Glomerular endothelial cell (primary cell): Measurements from ENCODE around the gene PCIF1. TPM values are rescaled to one million over a fixed set of nuclear protein-coding genes. Genes with fewer than 3 reads are reported as not detected.
"Not testable (repeated sequence)": the region's sequence is repeated elsewhere in the genome, so short reads cannot be mapped to it uniquely, and the experiment has no call there.

Experiments
- DNase-seq: peaks from one replicate; pipeline ENCODE4 v3.0.0-alpha.2; 2011; ENCODE audit warnings: low read depth, low spot score; ENCODE audit errors: extremely low read depth
- total RNA-seq: library from RNA; depleted of rRNA; stranded (reverse); fragments of >200 nt; gene quantifications from 2 replicates; pipeline ENCODE4 v1.2.3, GENCODE V29; 2015

PCIF1 gene
- total RNA-seq, 1 donor from 2014 or later = 17.4 TPM

GRCh38 chr20:45921337-45922189 is 12.9 kb upstream of the PCIF1 start:
- no peak for DNase-seq

GRCh38 chr20:45924391-45925261 is 9.9 kb upstream of the PCIF1 start:
- DNase-seq = no peak

- no peak for DNase-seq
Measured at GRCh38 chr20:45925821-45926506, 8.5 kb upstream of the PCIF1 start.

GRCh38 chr20:45926731-45927070 is 7.8 kb upstream of the PCIF1 start:
- DNase-seq = no peak

- no peak for DNase-seq
Measured at GRCh38 chr20:45927071-45927878, 7.2 kb upstream of the PCIF1 start.

GRCh38 chr20:45931680-45932079 is 2.8 kb upstream of the PCIF1 start:
- DNase-seq = not testable (repeated sequence)

- DNase-seq = no peak
Measured at GRCh38 chr20:45933266-45934045, 1.0 kb upstream of the PCIF1 start.

- DNase-seq = no peak
Measured at GRCh38 chr20:45934046-45934585, 367 bp upstream of the PCIF1 start.

- no peak for DNase-seq
Measured at GRCh38 chr20:45935416-45936046, 1.0 kb downstream of the PCIF1 start.

- DNase-seq = no peak
Measured at GRCh38 chr20:45937765-45938164, 3.3 kb downstream of the PCIF1 start.

- no peak for DNase-seq
Measured at GRCh38 chr20:45938727-45939438, 4.4 kb downstream of the PCIF1 start.

- DNase-seq = no peak
Measured at GRCh38 chr20:45940053-45940452, 5.6 kb downstream of the PCIF1 start.

GRCh38 chr20:45940469-45940868 is 6.0 kb downstream of the PCIF1 start:
- no peak for DNase-seq

- DNase-seq = no peak
Measured at GRCh38 chr20:45943613-45944012, 9.1 kb downstream of the PCIF1 start.

- no peak for DNase-seq
Measured at GRCh38 chr20:45944151-45944964, 9.9 kb downstream of the PCIF1 start.

- no peak for DNase-seq
Measured at GRCh38 chr20:45944965-45945677, 10.6 kb downstream of the PCIF1 start.

- no peak for DNase-seq
Measured at GRCh38 chr20:45945678-45946148, 11.2 kb downstream of the PCIF1 start.
